Measurements from ENCODE around the gene CAD.
"Not testable (repeated sequence)": the region's sequence is repeated elsewhere in the genome, so short reads cannot be mapped to it uniquely, and the experiment has no call there.

The CAD gene

GRCh38 chr2:27217173-27218121 is at the start of gene CAD:
TSS of gene CAD (plus strand) at chr2:27217369. CDS start at chr2:27217552, 183 bp downstream.
- DNase-seq (ENCODE audit: low read depth in 2 of 2): peak; percentile 87

DNA sequence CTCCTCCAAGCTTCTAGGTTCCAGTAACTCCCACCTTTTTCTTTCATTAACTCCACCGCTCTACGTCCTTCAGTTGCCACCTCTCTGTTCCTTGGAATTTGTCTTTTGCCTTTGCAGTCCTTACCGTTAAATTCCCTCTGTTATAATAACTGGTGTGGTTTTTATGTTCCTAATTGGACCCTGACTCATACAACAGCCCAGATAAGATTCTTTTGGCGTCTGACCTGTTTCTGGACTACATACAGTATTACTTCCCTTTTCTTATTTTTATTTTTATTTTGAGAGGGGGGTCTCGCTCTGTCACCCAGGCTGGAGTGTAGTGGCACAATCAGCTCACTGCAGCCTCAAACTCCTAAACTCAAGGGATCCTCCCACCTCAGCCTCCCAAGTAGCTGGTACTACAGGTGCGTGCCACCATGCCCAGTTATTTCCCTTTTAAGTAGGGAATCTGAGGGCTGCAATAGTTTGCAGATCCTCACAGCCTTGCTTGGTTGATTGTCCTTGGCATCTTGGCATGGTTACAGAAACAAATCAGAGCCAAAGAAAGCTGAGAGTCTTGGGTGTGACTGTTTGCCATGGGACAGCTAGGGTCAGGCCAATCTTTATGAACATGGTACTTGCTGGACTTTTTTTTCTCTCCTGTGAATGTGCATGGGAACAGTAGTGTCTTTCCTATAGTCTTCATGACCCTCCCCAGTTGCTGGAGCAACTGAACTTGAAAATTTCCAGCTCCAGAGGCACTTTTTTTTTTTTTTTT is 46.4 kb upstream of the CAD start:
- DNase-seq (ENCODE audit: low read depth in 2 of 2): no peak

DNA sequence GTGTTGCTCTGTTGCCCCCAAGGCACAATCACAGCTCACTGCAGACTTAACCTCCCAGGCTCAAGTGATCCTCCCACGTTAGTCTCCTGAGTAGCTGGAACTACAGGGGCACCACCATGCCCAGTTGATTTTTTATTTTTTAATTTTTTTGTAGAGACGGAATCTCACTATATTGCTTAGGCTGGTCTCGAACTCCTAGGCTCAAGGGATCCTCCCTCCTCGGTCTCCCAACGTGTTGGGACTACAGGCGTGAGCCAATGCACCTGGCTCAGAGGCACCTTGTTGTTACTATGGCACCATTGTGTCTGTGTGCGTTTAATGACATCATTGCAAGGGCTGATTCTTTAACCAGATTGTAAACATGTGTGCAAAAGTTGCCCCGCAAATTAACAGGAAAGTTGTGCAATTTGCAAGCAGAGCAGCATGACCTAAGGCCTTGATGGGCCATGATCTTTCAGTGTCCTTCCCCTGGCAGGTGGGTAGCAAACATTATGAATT is 45.8 kb upstream of the CAD start:
- DNase-seq (ENCODE audit: low read depth in 2 of 2): no peak

DNA sequence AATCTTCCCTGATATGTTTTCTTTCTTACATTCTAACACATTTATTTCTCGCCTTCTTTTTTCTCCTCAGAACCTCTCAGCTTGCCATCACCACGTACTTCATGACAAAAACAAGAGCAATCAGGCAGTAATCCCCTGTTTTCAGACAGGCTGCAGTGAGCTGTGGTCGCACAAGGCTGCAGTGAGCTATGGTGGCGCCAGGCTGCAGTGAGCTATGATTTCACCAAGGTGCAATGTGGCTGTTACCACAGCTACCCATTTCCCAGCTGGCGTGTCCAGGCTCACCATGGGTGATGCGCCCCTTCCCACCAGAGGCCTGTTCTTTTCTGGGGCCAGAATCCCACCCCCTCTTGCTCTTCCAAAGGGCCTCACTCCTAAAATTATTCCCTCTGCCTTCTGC is 42.5 kb upstream of the CAD start:
- DNase-seq (ENCODE audit: low read depth in 2 of 2): no peak

DNA sequence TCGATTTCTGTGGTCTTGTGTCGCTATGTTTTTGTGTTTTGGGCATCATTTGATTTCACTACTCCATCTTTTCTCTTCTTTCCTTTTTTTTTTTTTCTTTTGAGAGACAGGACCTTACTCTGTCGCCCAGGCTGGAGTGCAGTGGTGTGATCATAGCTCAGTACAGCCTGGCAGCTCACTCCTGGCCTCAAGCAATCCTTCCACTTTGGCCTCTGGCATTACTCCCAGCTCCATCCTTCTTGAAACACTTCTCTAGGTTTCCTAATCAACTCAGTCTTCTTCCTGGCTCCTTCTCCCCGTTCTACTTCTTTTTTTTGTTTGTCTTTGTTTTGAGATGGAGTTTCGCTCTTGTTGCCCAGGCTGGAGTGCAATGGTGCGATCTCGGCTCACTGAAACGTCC is 41.8 kb upstream of the CAD start:
- no peak for DNase-seq (ENCODE audit: low read depth in 2 of 2)

GRCh38 chr2:27175781-27176180 is 41.4 kb upstream of the CAD start:
- not testable (repeated sequence) for DNase-seq (ENCODE audit: low read depth in 2 of 2)

GRCh38 chr2:27177441-27178351 is 39.5 kb upstream of the CAD start:
- DNase-seq (ENCODE audit: low read depth in 2 of 2): no peak

DNA sequence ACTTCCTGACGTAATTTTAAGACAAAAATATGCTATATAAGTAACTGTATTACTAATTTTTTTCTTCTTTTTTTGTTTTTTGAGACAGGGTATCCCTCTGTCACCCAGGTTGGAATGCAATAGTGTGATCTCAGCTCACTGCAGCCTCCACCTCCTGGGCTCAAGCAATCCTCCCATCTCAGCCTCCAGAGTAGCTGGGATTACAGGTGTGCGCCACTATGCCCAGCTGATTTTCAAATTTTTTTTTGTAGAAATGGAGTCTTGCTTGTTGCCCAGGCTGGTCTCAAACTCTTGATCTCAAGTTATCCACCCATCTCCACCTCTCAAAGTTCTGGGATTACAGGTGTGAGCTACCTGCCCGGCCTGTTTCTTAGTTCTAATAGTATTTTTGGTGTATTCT is 38.7 kb upstream of the CAD start:
- no peak for DNase-seq (ENCODE audit: low read depth in 2 of 2)

- DNase-seq (ENCODE audit: low read depth in 2 of 2): no peak
Measured at GRCh38 chr2:27179344-27180000, 37.7 kb upstream of the CAD start.

DNA sequence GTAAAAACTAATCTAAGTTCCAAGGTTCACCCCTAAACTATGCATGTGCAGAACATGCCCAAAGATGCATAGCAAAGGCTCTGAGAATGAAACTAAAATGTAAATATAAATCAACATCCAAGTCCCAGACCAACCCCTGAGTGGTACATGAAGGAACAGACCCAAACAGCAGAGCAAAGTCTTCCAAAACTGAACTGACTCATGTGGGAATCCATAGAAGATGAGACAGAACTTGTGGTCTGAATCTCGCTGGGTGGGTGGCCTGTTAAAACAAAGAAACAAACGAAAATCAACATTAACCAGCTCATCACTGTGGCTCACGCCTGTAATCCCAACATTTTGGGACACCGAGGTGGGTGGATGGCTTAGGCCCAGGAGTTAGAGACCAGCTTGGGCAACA is 34.8 kb upstream of the CAD start:
- DNase-seq (ENCODE audit: low read depth in 2 of 2): no peak

- DNase-seq (ENCODE audit: low read depth in 2 of 2): no peak
Measured at GRCh38 chr2:27184115-27184514, 33.1 kb upstream of the CAD start.

GRCh38 chr2:27185331-27186026 is 31.7 kb upstream of the CAD start:
- DNase-seq (ENCODE audit: low read depth in 2 of 2): no peak

- no peak for DNase-seq (ENCODE audit: low read depth in 2 of 2)
Measured at GRCh38 chr2:27186613-27187345, 30.4 kb upstream of the CAD start.

DNA sequence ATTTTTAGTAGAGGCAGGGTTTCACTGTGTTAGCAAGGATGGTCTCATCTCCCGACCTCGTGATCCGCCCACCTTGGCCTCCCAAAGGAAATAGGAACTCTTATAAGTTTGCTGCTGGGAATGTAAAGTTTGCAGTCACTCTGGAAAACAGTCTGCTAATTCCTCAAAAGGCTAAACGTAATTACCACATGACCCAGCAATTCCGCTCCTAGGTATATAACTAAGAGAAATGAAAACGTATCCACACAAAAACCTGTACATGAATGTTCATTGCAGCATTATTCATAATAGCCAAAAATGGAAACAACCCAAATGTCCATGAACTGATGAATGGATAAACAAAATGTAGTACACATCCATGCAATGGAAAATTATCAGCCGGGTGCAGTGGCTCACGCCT is 27.2 kb upstream of the CAD start:
- DNase-seq (ENCODE audit: low read depth in 2 of 2): no peak

DNA sequence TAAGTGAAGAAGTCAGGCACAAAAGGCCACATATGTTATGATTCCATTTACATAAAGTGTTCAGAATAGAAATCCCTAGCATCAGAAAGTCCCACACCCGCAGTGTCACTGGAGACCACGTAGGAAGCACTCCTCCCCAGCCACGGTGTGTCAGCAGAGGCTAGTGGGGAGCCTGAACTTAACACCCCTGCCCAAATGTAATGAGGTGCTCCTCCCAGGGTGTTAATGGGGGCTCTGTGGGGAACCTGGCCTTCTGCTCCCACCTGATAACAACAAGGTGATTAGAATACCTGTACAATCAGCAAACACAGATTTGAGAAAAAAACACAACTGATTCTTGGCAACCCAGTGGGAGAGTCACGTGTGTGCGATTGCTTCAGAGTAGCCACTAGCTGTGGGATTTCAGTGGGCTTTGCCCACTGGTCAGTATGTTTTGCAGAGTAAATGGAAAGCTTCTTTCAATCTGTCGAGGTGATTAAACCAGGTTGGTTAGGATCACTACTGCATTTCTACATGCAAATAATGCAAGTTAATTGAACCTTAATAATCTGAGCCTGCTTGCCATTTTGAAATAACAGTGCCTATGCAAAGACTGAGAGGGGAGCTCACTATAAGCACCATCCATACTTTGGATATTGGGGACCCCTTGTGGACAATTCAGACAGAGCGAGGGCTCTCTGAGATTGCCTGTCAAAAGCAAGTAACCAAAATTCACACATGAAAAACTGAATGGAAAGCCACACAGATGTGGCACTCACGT is 25.9 kb upstream of the CAD start:
- DNase-seq (ENCODE audit: low read depth in 2 of 2): peak in 1 of 2 donors; percentile 26

DNA sequence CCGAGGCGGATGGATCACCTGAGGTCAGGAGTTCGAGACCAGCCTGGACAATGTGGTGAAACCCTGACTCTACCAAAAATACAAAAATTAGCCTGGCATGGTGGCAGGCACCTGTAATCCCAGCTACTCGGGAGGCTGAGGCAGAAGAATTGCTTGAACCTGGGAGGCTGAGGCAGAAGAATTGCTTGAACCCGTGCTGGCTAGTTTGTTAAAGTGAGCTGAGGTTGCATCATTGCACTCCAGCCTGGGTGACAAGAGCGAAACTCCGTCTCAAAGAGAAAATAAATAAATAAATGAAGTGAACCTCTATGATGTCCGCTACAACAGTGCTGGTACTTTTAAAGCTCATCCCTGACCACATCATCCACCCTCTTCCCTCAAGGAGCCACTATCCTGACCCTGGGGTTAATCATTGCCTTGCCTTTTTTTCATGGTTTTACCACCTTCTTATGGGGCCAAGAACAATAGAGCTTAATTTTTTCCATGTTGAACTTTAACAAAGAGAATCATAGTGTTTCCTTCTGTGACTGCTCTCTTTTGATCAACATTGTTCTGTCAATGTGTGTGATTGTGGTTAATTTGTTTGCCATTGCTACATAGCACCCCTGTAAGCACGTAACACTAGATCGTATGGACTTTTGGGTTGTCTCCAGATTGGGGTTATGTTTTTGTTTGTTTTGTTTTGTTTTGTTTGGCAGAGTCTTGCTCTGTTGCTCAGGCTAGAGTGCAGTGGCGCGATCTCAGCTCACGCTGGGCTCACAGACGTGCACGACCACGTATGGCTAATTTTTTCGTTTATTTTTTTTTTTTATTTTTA is 22.4 kb upstream of the CAD start:
- DNase-seq (ENCODE audit: low read depth in 2 of 2): no peak

GRCh38 chr2:27195799-27196198 is 21.4 kb upstream of the CAD start:
- DNase-seq (ENCODE audit: low read depth in 2 of 2): not testable (repeated sequence)

DNA sequence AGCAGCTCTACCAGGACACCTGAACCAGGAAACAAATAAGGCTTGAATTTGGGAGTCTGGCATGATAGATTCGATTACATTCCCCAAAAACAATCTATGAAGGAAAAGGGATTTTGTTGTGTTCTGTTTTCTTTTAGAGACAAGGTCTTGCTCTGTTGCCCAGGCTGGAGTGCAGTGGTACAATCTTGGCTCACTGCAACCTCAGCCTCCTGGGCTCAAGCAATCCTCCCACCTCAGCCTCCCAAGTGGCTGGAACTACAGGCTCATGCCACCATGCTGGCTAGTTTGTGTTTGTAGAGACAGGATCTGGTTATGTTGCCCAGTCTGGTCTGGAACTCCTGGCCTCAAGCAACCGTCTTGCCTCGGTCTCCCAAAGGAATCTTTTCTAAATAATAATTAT is 19.1 kb upstream of the CAD start:
- not testable (repeated sequence) for DNase-seq (ENCODE audit: low read depth in 2 of 2)

All from activated CD4-positive, alpha-beta T cell treated with anti-CD3 and anti-CD28 coated beads for 24 hours (primary cell).